ENCODE measurements around the gene CPA4.
"Not testable (repeated sequence)": the region's sequence is repeated elsewhere in the genome, so short reads cannot be mapped to it uniquely, and the experiment has no call there.

Gene CPA4

GRCh38 chr7:130292682-130293257 lies at the start of gene CPA4:
CPA4 (plus strand) TSS chr7:130293161; CDS start chr7:130293181, 20 bp downstream.
- POLR2A ChIA-PET (ENCODE audit: low non-redundant PET), result no interaction called here
- peak; percentile 84 for DNase-seq (ENCODE audit: low spot score)
- peak within 1 kb of the TSS; percentile 93 for H3K27ac ChIP-seq
- TF ChIP-seq CTCF (conservative IDR thresholded peaks at IDR 0.05; ENCODE audit: low read depth), result no peak
- CTCF ChIA-PET, result interaction anchor here (0.5 kb wide), 1 partner anchor 441 kb away, joined by 3 read pairs; the partner anchor contains the start of gene KLF14

GRCh38 chr7:130243486-130243885 lies 49.5 kb upstream of the CPA4 start:
- H3K27ac ChIP-seq; POLR2A ChIA-PET (ENCODE audit: low non-redundant PET); DNase-seq (ENCODE audit: low spot score): not testable (repeated sequence)
- CTCF ChIA-PET, result interaction anchor here (0.6 to 0.7 kb wide), 4 partner anchors 119 to 1582 kb away, joined by 3 to 4 read pairs (median 4); no protein-coding TSS in a partner anchor

- CTCF ChIA-PET; DNase-seq (ENCODE audit: low spot score); POLR2A ChIA-PET (ENCODE audit: low non-redundant PET); H3K27ac ChIP-seq: not testable (repeated sequence)
Observed at GRCh38 chr7:130246491-130246890, 46.5 kb upstream of the CPA4 start.

- DNase-seq (ENCODE audit: low spot score); CTCF ChIA-PET; POLR2A ChIA-PET (ENCODE audit: low non-redundant PET); H3K27ac ChIP-seq: not testable (repeated sequence)
Observed at GRCh38 chr7:130248842-130249241, 44.1 kb upstream of the CPA4 start.

- POLR2A ChIA-PET (ENCODE audit: low non-redundant PET); CTCF ChIA-PET; H3K27ac ChIP-seq; DNase-seq (ENCODE audit: low spot score): not testable (repeated sequence)
Observed at GRCh38 chr7:130249626-130250025, 43.3 kb upstream of the CPA4 start.

GRCh38 chr7:130254555-130254954 lies 38.4 kb upstream of the CPA4 start:
- ChIA-PET POLR2A (ENCODE audit: low non-redundant PET) (no interaction called here), CTCF (no interaction called here)
- DNase-seq (ENCODE audit: low spot score), result no peak

GRCh38 chr7:130256704-130257103 lies 36.3 kb upstream of the CPA4 start:
- CTCF ChIA-PET, result no interaction called here
- POLR2A ChIA-PET (ENCODE audit: low non-redundant PET), result no interaction called here

More at GRCh38 chr7:130254555-130254954, 38.4 kb upstream of the CPA4 start:
- no peak overlapping the region for H3K27ac ChIP-seq
- no peak for TF ChIP-seq CTCF (conservative IDR thresholded peaks at IDR 0.05; ENCODE audit: low read depth)

GRCh38 chr7:130258494-130259078 lies 34.4 kb upstream of the CPA4 start:
- ChIA-PET POLR2A (ENCODE audit: low non-redundant PET) (no interaction called here), CTCF (no interaction called here)
- no peak for DNase-seq (ENCODE audit: low spot score)
- TF ChIP-seq CTCF (conservative IDR thresholded peaks at IDR 0.05; ENCODE audit: low read depth), result no peak
- H3K27ac ChIP-seq, result no peak overlapping the region

More at GRCh38 chr7:130256704-130257103, 36.3 kb upstream of the CPA4 start:
- no peak overlapping the region for H3K27ac ChIP-seq
- no peak for DNase-seq (ENCODE audit: low spot score)
- no peak for TF ChIP-seq CTCF (conservative IDR thresholded peaks at IDR 0.05; ENCODE audit: low read depth)

Measured in RWPE1 (cell line).